Left colon (tissue), 2 donors: ENCODE results near the gene C5orf63. TPM values are rescaled to one million over a fixed set of nuclear protein-coding genes. Genes with fewer than 3 reads are reported as not detected.
"Not testable (repeated sequence)": the region's sequence is repeated elsewhere in the genome, so short reads cannot be mapped to it uniquely, and the experiment has no call there.

Experiments
- ATAC-seq: fragments of 200-7000 bp; cut with Tn5 transposase; one replicate; pipeline ENCODE4 v1.9.1; 2020; ENCODE audit warnings: mild to moderate bottlenecking, moderate library complexity
- DNase-seq, 2 donors: peaks; one replicate each; pipeline ENCODE4 v3.0.0-alpha.2; 2020
- intact Hi-C, 2 donors: fragments of 100-400 bp; cut with DNase I in 1 of 2; cut with micrococcal nuclease in 1 of 2; formaldehyde crosslinking; loops; one replicate each; pipeline versions ENCODE4 v1.11.2 to v1.14.0; 2022; cut with DNase I, micrococcal nuclease
- total RNA-seq, 2 donors: library from RNA; stranded (reverse); fragmentation: NEBNext Ultra II Directional; extraction: Animal tissue kit (Norgen Biotek cat#: 25700); gene quantifications; one replicate each; pipeline ENCODE4 v1.2.1, GENCODE V29; 2021
- donor health status: DM: no; HTN: no; CAD: no.
- donor health status: DM: yes; HTN: yes; CAD: no.

Gene C5orf63
- total RNA-seq, 2 donors from 2014 or later, result 11.0 to 15.3 TPM

DNA sequence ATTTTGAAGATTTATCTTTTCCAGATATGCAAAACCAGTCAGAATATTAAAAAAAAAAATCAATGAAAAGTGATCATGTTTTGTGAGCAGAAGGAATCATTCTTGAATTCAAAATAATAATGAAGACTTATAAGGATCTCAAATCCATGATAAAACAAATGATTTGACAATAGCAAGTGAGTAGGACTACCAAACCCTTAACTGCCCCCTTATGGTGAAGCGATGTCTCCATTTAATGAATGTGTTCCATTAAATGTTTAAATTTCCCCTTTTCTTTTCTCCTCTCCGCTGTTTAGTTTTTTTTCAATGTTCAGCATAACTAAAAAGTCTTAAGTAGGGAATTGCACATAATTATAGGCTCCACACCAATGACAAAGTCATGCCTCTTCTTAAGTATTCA lies 30.7 kb downstream of the C5orf63 start:
- no peak for DNase-seq
- intact Hi-C loops, result no loop called here

DNA sequence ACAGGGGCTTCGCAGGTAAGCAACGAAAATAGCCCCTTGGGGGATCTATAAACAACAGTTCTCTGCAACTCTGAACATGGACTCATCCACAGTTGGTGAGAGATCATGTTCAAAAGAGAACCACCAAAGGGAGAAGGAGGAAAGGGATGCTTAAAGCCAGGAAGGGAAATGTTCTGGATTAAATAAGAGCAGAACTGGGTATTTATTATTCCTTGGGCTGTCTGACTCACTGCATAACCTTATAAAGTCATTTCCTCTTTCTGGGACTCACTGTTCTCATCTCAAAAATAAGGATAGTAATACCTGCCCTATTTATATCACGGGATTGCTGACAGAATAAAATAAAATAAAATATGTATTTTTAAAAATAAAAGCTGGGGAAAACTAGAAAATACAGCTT lies 31.7 kb downstream of the C5orf63 start:
- ATAC-seq (peak; percentile 53), DNase-seq (no peak)
- intact Hi-C loops, result no loop called here

More for the DNA sequence above, 30.7 kb downstream of the C5orf63 start:
- no peak for ATAC-seq

DNA sequence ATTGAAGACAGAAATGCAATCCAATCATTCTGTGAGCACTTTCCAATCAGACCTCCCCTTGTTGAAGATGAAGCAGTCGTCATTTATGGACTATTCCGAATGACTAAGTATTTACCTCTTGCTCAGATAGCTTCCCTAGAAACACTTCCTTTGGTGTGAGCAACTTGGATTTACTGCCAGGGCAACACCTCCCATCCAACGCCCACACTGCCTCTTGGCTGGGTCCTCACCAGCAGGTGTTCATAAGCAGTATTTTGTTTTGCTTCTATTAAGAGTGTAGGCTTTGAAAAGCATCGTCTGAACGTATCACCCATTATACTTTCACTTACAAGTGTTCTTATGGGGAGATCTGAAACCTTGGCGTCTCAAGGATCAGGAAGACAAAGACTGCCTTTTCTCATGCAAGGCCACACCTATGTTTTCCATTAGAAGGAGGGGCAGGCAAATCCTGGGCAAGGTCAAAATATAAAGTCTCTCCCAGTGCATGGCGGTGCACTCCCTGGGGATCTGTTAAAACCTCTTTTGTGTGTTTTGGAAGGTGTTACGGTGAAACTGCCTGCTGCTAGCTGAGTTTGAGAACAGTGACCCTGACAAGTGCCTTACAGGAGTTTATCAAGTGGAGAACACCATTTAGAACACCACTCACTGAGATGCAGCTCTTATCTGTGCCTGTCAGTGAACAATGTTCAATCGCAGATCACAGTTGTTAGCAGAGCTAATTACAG lies 32.3 kb downstream of the C5orf63 start:
- intact Hi-C loops, result no loop called here

DNA sequence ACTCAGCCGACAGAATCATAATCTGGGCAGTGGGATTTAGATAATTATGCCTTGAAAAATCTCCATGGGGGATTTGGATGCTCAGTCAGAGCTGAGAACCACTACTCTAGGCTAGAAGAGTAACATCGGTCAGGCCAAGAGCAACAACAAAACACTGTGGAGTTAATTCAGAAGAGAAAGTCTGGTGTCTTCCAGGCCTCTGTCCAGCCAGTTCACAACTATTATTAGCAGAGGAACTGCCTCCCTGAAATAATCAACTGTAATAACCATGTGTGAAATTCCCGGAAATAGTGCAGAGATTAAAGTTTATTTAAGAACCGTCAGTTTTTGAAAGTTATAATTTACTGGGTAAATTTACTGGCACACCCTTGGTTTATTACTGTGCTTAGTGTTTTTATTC lies 34.8 kb downstream of the C5orf63 start:
- intact Hi-C loops, result no loop called here
- no peak for DNase-seq
- no peak for ATAC-seq

More for the DNA sequence above, 32.3 kb downstream of the C5orf63 start:
- DNase-seq, result peak; percentile 39 to 57
- peak; percentile 89 for ATAC-seq

DNA sequence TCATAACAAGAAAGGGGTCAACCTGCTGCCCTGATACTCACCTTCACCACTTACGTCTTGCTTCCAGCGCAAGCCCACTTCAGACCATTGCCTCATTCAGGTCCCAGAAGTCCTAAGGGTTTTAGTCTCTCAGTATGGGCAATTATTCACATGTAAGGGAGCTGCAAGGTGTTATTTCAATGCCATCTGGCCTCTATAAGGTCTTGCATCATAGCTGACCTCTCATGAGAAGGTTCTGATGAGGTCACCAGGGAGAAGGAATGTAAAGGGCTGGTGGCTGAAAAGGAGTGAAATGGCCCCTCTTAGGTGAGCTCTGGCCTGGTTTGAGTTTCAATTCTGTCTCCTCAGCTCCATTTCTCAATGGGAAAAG lies 41.5 kb downstream of the C5orf63 start:
- no peak for DNase-seq
- intact Hi-C loops, result no loop called here
- ATAC-seq, result no peak

DNA sequence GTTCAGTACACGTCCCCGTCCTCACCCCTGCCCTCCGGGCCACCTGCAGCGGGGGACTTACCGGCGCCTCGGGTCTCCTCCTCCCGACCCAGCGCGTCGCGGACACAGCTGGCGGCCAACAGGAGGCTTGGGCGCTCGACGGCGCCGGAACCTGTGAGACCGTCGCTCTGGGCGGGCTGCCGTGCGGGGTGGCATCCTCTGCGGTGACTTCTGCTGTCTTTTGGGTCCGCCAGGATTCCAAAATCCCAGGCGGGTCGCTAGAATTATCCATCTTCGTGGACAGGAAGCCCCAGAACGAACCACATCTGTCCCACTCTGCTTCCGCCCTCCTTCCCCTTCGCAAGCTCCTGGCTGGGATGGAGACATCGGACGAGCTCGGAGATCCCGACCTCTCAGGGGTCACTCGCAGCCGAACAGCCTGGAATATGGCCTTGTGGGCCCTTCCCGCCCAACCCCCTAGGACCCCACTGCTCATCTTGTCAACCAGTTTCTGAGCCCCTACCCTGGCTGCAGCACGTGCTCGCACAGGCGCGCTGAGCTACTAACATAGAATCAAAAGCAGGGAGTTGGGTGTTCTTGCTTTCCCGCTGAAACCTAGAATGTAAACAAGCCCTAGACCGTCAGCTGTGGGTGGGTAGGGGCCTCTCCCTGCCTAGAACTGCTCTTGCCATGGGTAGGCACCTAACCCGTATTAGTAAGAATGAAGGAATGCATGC lies 42.0 kb downstream of the C5orf63 start:
- ATAC-seq (peak; percentile 15), DNase-seq (peak in 1 of 2 donors; percentile 55)
- intact Hi-C loops, result no loop called here

DNA sequence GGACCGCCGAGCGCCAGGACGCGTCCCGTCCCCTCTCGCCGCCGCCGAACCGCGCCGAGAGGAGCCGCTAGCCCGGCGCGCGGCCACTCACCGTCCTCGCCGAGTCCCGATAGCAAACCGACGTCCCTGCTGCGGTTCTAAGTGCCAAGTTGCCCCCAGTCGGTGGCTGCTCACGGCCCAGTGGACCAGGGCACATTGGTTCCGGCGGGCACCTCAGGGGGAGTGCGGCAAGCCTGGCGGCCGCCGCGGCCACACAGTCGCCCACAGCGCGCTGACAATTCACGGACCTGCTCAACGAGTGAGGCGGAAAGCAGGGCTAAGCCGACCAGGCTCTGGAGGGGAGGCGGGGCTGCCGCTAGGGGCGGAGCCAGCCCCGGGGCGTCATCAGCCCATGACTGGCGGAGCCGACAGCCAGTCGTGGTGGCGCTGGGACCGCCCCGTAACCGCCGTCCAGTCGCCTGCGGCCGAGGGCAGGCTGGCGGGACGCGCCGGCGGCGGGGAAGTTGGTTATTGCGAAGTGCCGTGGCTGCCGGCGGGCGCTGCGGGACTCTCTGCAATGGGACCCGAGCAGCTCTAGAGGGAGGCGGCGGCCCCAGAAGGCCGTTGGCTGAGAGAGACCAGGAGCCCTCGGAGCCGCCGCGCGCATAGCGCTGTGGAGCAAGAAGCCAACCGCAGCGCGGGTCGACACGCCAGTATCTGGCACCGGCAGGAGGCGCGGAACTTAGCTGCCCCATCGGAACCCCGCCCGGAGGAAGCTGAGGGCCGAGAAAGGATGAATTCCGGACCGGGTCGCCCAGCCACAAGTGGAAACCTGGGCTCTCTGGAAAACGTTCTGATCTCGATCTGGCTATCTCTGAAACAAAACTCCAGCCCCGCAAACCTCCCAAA lies 42.8 kb downstream of the C5orf63 start, which contains the start of gene MARCHF3:
TSS of gene MARCHF3 (minus strand) at position 300 of the 888 bp plus-strand sequence. CDS start 112,387 bp downstream, outside the sequence.
- ATAC-seq, result peak; percentile 91
- intact Hi-C loops, result no loop called here
- peak; percentile 94 to 95 for DNase-seq

DNA sequence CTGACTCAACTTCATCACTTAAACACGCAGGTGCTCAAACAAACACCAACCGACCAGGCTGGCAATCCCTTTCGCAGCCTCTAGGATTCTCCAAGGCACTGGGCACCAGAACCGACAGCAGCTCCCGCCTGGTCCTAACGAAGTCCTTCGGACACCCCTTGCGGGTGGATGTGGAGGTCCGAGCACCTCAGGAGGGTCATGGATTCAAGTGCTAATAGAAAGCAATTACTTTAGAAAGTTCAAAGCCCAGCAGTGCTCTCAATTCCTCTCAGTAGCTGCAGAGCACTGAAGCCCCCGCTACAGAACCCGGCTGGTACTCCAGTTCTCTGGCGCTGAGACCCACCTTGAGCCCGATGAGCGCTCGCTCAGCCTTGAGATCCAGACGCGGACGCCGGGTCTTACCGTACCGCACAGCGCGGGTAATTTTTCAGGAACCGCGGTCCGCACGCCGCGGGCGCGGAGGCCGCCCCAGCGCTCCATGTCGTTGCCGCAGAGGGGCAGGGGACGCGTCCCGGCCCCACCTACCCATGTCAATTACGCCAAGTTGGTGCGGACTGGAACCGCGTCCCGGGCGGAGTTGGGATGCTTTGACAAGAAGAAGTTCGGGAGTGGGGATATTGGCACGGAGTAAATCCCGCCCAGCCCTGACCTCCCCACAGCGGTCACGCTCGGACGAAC lies 43.6 kb downstream of the C5orf63 start:
- intact Hi-C loops, result loop anchor here in 1 of 2 donors (10.0 kb wide), 1 partner anchor 165 kb away; no protein-coding TSS in a partner anchor
- ATAC-seq (peak; percentile 67), DNase-seq (peak; percentile 77 to 80)

DNA sequence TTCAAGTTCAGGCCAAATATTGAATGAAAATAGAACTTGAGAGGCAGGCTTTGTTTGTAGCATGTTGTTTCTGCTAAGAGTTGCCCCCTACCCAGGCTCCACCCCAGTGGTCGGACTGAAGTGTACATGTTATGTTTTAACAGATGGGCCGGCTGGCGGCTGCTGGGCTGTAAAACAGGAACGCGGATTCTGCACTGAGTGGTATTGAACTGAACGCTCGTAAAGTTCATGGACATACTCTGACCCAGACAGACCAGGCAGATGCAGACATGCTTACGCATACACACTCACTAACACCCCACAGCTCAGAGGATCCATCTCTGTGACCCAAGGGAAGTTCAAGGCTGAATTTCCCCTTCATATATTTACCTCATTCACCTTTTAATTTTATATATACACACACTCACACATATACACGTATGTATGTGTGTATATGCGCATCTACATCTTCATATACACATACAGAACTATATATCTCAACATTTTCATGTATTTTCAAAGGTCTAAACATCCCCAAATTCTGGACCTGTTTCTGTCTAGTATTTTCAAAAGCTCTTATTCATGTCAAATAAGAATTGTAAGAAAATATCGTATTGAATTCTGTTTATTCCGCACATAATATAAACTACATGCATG lies 44.4 kb downstream of the C5orf63 start:
- ATAC-seq (peak; percentile 44), DNase-seq (peak; percentile 69 to 73)
- intact Hi-C loops, result loop anchor here in 1 of 2 donors (10.0 kb wide), 1 partner anchor 164 kb away; no protein-coding TSS in a partner anchor

DNA sequence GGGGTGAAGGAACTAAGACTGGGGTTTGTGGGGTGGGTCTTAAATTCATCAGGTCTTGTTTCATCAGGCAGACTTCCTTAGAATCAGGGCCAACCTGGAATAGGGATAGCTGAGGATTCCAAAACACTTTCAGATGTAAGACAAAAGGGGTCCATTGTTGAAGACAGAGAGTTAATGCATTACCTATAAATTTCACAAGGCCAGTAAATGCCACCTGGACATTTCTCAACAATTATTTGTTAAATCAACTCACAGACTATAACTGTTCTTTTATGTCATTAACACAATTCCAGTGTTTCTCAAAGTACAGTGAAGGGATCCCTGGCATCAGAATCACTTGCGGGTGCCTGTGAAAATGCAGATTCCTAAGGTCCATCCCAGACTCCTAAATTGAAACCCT lies 45.8 kb downstream of the C5orf63 start:
- no peak for ATAC-seq
- intact Hi-C loops, result loop anchor here in 1 of 2 donors (10.0 kb wide), 1 partner anchor 163 kb away; no protein-coding TSS in a partner anchor
- DNase-seq, result no peak

DNA sequence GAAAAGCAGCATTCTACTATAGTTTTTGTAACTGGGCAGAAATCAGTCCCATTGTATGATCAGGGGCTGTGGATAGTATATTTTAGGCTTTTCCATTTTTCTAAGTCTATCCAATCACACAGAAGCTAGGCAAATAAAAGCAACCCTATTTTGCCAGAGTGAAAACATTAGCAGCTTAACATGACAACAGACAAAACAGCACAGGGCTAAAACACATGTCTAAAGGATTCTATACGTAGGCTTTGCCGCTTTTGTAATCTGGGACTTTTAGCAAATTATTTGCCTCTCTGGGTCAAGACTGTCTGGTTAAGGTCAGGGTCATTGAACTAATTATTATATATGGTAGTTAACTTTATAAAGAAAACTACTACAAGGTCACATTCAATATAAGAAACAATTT lies 47.1 kb downstream of the C5orf63 start:
- ATAC-seq (no peak), DNase-seq (no peak)
- intact Hi-C loops, result loop anchor here in 1 of 2 donors (10.0 kb wide), 1 partner anchor 161 kb away; no protein-coding TSS in a partner anchor

DNA sequence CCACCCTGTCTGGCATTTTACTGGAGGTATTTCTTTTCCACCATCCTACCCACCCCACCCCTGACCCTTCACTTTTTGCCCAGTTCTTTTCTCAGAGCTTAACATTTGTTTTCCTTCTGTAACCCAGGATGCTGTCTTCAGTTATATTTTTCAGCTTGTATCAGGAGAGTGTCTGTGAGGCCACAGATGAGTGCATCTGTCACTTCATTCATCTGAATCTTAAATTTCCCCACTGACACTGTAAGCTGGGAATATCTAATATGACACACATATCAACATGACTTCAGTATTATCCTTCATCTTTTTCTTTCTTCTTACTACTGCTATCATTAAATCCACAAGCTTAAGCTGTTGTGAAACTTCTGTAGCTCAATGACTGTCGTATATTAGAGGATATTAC lies 47.8 kb downstream of the C5orf63 start:
- ATAC-seq, result no peak
- DNase-seq, result no peak
- intact Hi-C loops, result loop anchor here in 1 of 2 donors (10.0 kb wide), 1 partner anchor 161 kb away; no protein-coding TSS in a partner anchor

DNA sequence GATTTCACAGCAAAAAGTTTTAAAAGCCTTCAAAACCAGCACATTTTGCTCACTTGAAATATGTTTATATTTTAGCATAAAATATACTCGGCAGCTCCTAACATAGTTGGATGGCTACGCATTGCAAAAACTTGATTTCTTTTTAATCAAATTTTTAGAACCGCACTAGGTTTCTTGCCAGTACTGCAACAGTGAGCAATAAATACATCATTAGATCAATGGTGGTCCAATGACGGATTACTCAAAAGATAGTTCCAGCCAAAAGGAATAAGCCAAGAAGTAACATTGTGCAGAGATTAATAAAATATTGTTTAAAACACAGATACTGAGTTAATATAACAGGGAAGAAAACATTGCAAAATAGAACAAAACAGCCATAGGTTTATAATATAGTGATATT lies 48.5 kb downstream of the C5orf63 start:
- ATAC-seq, result no peak
- no peak for DNase-seq
- intact Hi-C loops, result loop anchor here in 1 of 2 donors (10.0 kb wide), 1 partner anchor 160 kb away; no protein-coding TSS in a partner anchor

DNA sequence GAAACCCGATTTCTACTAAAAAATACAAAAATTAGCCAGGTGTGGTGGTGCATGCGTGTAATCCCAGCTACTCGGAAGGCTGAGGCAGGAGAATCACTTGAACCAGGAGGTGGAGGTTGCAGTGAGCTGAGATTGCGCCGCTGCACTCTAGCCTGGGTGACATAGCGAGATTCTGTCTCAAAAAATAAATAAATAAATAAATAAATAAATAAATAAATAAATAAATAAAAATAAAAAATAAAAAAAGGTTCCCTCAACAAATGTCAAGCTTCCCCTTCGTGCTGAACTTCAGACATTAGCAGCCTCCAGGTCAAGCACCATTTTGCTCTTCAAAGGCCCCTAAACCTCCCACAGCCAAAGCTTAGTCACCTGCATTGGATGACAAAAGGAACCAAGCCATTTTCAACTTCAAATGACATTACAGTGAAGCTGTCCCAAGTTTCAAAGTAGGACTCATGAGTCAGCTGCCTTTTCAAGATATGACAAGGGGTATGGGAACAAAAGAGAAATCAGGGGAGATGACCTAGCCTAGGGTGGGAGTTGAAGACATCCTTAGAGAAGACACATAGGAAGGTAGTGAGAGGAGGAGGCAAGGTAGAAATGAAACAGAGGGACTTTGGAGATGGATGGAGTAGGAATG lies 49.6 kb downstream of the C5orf63 start:
- intact Hi-C loops, result loop anchor here in 1 of 2 donors (10.0 kb wide), 1 partner anchor 159 kb away; no protein-coding TSS in a partner anchor
- not testable (repeated sequence) for DNase-seq, ATAC-seq

DNA sequence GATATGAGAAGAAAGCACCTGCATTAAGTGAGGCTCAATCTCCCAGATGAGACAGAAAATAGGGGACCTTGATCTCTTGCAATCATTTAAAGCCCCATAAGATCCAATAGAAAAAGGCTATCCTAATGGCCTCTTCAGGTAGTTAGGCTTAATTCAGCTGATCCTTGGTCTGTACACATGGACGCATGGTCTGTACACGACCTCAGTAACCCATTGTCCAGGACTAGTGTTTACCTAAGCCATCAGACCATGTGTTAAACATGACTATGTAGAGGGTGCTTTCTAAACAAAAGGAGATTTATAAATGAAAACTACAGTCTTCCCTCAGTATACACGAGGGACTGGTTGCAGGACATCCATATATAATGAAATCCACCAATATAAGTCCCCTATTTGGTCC lies 50.5 kb downstream of the C5orf63 start:
- DNase-seq (no peak), ATAC-seq (no peak)
- intact Hi-C loops, result loop anchor here in 1 of 2 donors (10.0 kb wide), 1 partner anchor 158 kb away; no protein-coding TSS in a partner anchor

DNA sequence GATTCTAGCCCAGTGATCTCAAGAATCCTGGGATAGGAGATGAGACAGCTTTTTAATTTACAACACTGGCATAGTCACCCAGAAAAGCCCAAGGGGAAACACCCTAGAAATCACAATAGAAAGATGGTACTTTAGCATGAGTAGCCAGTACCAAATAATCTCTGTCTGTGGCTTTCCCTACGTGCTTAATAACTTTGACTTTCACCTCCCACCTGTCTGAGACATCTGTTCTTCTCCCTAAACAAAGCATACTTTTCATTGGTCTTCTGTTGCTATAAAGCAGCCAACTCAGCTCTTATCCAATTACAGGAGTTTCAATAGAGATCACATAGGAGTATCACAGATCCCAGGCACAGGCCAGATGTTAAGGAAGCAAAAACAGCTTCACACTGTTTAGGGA lies 53.4 kb downstream of the C5orf63 start:
- DNase-seq (no peak), ATAC-seq (no peak)
- intact Hi-C loops, result loop anchor here in 1 of 2 donors (10.0 kb wide), 1 partner anchor 155 kb away; no protein-coding TSS in a partner anchor

DNA sequence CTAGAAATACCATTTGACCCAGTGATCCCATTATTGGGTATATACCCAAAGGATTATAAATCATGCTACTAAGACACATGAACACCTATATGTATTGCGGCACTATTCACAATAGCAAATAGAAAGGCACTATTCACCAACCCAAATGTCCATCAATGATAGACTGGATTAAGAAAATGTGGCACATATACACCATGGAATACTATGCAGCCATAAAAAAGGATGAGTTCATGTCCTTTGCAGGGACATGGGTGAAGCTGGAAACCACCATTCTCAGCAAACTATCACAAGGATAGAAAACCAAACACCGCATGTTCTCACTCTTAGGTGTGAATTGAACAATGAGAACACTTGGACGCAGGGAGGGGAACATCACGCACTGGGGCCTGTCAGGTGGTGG lies 56.6 kb downstream of the C5orf63 start:
- ATAC-seq, result not testable (repeated sequence)

More for the DNA sequence above, 56.6 kb downstream of the C5orf63 start:
- intact Hi-C loops, DNase-seq: not testable (repeated sequence)
